SH-SY5Y (cell line): ENCODE measurements around the gene RPL10A.

Experiments
- GATA2 ChIP-seq: IDR thresholded peaks from 2 replicates; pipeline ENCODE4 v1.6.1; 2011; ENCODE audit warnings: mild to moderate bottlenecking, low read depth, low read length
- GATA3 ChIP-seq: IDR thresholded peaks from 2 replicates; pipeline ENCODE4 v1.6.1; 2011; ENCODE audit warnings: low read depth, mild to moderate bottlenecking, low read length, moderate library complexity

DNA sequence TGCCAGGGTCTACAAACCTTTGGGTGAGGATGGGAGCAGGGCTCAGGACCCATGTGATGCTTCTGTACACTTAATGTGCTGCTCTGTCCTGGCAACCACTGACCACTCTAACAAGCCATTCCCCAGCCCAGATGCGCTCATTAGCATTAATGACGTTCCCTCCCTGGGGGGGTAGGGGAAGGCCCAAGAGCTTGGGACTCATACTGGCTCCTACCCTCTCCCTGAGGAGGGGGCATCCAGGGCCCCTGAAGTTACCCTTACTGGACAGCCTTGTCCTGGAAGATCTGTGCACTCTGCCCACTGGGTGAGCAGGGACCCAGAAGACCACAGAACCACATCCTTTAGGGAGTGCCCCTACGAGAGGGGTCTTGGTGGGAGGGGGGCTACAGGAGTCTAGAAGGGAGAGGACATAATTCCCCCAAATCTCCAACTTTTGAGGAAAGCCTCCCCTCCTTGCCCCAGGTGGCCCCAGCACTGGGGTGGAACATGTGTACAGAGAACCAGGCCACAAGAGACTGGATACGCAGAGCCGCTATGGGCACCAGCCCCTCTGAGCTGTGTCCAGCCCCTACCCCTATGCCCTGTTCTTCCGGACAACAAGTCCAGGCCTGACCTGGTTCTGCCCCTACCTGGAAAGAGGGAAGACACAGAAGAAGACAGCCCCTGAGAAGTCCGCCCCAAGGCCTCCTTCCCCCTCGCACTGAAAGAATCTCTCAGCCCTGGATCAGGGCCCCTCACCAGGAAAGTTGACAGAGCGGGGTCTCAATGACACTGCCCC is 27.2 kb downstream of the RPL10A start:
- TF ChIP-seq GATA2: no peak
- no peak for TF ChIP-seq GATA3
